Testis (tissue), 2 donors: Measurements from ENCODE around the gene GSC.

Source experiments
- CTCF ChIP-seq, 3 experiments: fragments of 450-650 bp in 2 of 3; fragments of 200-600 bp in 1 of 3; sonication (generic) in 1 of 3; IDR thresholded peaks; one replicate each; pipeline ENCODE4 v1.5.1; 2016 to 2019; ENCODE audit warnings: antibody characterized with exemption in 3 of 3, mild to moderate bottlenecking in 2 of 3, moderate library complexity in 1 of 3
- POLR2A ChIP-seq: fragments of 450-650 bp; IDR thresholded peaks from one replicate; pipeline ENCODE4 v1.6.1; 2017; ENCODE audit warnings: antibody characterized with exemption, mild to moderate bottlenecking, moderate library complexity

GRCh38 chr14:94801225-94801624 is 31.3 kb upstream of the GSC start:
- TF ChIP-seq CTCF (IDR thresholded peaks at IDR 0.05) (no peak), POLR2A (no peak)
